ENCODE data around the gene ZMIZ2.
"Not testable (repeated sequence)": the region's sequence is repeated elsewhere in the genome, so short reads cannot be mapped to it uniquely, and the experiment has no call there.

ZMIZ2 gene

DNA sequence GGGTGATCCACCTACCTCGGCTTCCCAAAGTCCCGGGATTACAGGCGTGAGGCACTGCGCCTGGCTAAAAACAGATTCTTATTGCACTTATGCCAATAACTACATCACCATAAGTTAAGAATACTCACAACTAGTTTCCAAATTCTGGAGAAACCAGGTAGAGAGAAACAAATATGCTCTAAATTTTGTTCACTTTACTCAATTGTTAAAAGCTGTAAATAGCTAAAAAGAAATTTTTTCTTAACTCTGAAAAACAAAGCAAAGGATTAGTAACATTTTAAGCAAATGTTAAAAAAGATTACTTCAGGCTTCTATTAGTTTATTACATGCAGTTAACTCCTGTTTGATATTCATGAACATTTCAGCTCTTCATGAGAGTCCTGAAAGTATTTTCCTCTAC lies 28.3 kb upstream of the ZMIZ2 start:
- no peak for DNase-seq
- intact Hi-C loops (cut with DNase I): no loop called here

DNA sequence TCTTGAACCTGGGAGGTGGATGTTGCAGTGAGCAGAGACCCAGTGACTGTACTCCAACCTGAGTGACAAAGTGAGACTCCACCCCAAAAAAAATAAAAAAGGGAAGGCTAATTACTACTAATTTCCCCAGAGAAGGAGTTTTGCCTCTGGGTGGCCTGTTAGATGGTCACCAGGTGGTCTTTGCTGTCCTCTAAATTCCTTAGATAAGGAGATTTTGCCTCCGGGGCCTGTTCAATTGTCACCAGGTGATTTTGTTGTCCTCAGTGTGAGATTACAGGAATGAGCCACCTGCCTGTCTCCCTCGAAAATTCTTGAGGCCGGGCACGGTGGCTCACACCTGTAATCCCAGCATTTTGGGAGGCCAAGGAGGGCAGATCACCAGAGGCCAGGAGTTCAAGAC lies 24.4 kb upstream of the ZMIZ2 start:
- intact Hi-C loops (cut with DNase I): no loop called here
- no peak for DNase-seq

GRCh38 chr7:44726250-44726649 lies 22.4 kb upstream of the ZMIZ2 start:
- DNase-seq; intact Hi-C loops (cut with DNase I): not testable (repeated sequence)

GRCh38 chr7:44727158-44727936 lies 21.3 kb upstream of the ZMIZ2 start:
- intact Hi-C loops (cut with DNase I): no loop called here
- no peak for DNase-seq

- DNase-seq: no peak
- intact Hi-C loops (cut with DNase I): no loop called here
These were observed 20.7 kb upstream of the ZMIZ2 start for GRCh38 chr7:44727937-44728262.

DNA sequence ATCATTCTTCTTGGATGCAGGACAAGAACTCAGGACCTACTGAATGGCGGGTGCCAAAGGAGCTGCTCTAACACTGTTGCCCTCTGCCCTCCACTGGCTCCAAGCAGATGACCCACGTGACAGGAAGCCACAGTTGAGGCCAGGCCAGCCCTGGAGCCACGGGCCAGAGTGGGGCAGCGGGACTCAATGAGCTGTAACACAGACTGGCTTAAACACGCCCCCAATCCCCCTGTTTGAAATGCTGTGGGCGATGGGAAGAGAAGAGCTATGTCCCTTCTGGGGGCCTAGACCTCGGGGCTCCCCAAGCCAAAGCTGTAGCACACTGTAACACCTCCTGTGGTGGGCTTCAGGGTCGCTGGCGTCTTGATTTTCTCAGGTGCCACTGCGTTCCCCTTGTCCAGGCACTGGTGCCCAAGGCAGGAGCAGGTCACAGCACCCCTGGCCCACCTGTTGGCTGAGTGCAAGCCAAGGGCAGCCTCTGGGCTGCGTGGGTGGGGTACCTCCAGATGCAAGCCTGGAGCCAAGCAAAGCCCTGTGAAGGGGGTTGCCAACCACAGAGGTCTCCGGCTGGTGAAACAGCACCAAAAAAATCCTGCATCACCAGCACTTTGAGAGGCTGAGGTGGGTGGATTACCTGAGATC lies 18.6 kb upstream of the ZMIZ2 start:
- DNase-seq: no peak
- intact Hi-C loops (cut with DNase I): no loop called here

- DNase-seq; intact Hi-C loops (cut with DNase I): not testable (repeated sequence)
These were observed 15.7 kb upstream of the ZMIZ2 start for GRCh38 chr7:44732971-44733370.

- no peak for DNase-seq
- intact Hi-C loops (cut with DNase I): no loop called here
These were observed 14.8 kb upstream of the ZMIZ2 start for GRCh38 chr7:44733708-44734481.

DNA sequence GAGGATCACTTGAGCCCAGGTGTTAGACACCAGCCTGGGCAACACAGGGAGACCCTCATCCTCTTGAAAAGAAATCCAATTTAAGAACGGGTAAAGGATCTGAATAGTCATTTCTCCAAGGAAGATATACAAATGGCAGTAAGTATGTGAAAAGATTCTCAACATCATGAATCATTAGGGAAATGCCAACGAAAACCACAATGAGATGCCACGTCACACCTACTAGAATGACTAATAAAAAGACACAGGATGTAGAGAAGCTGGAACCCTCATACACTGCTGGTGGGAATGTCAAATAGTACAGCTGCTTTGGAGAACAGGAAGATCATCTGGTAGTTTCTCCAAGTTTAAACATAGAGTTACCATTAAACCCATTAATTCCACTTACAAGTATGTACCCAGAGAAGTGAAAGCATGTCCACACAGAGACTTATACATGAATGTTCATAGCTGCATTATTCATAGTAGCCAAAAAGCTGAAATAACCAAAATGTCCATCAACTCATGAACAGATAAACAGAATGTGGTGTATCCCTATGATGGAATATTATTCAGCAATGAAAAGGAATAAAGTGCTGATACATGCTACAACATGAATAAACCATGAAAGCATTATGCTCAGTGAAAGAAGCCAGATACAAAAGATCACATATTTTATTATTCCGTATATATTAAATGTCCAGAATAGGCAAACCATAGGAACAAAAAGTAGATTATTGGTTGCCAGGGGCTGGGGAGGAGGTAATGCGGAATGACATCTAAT lies 13.1 kb upstream of the ZMIZ2 start:
- DNase-seq: peak in 1 of 42 donors; percentile 26
- intact Hi-C loops (cut with DNase I): no loop called here

GRCh38 chr7:44736896-44737295 lies 11.8 kb upstream of the ZMIZ2 start:
- intact Hi-C loops (cut with DNase I): no loop called here
- no peak for DNase-seq

- DNase-seq: no peak
- intact Hi-C loops (cut with DNase I): no loop called here
These were observed 10.5 kb upstream of the ZMIZ2 start for GRCh38 chr7:44738051-44738723.

DNA sequence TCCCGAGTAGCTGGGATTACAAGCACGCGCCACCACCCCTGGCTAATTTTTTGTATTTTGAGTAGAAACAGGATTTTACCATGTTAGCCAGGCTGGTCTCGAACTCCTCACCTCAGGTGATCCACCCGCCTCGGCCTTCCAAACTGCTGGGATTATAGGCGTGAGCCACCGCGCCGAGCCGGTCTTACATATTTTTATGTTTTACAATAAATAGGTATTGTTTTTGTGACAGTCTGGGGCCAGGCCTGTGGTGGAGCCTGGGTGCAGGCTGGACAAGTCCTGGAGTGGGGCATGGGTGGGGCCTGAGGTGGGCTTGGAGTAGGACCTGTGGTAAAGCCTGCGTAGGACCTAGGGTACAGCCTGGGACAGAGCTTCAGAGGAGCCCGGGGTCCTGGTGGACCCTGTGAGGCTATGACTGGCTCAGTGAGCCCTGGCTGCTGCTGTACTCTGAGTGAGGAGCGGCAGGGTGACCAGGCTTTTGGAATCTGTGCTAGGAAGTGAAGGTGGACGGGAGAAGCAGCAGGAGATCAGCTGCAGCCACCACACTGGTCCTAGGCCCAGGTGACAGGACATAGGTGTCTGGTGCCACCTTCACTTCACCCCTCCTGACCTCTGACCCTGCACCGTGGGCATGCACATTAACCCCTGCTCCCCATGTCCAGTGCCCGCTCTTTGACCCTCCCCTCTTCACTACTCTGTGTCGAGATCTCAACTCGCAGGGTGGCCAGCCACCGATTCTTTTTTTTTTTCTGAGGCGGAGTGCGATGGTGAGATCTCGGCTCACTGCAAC lies 9.6 kb upstream of the ZMIZ2 start:
- DNase-seq: no peak
- intact Hi-C loops (cut with DNase I): no loop called here

DNA sequence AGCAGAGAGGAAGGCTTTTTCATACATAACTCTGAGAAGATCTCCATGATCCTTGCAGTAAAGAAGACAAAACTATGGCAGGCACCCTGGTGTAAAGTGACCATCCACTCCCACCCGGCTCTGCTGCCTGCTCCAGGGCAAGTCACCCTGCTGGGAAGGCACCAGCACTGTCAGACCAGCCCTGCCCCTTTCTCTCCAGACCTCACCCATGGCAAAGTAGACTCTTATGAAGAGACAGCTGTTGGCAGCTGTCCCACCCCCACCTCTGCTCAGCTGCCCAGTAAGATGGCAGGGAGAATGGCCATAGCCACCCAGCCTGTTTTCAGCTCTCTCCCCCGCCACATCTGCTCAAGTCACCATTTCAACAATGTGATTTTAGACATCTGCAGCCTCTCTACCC lies 8.6 kb upstream of the ZMIZ2 start:
- no peak for DNase-seq
- intact Hi-C loops (cut with DNase I): no loop called here

DNA sequence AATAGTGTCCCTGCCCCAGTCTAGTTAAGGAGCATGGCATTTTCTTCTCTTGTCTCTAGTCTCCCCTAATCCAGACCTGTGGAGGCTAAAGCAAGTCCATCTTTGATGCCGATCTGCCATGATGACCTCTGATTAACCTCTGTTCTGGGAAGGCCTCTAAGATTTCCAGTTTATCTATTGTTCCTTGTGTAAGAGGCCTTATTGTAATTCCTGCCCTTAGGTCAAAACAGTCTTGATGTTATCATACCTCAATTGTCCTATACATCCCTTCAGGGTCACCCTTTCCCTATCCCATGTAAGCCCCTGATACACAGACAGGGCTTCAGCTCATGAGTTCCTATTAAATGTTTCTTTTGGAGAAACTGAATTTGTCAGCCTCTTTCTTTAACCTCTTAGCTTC lies 4.9 kb upstream of the ZMIZ2 start:
- no peak for DNase-seq
- intact Hi-C loops (cut with DNase I): no loop called here

GRCh38 chr7:44748948-44749731 lies 493 bp downstream of the ZMIZ2 start:
- intact Hi-C loops (cut with DNase I): loop anchor here (2.0 kb wide), 2 partner anchors 48 to 142 kb away; partner anchors contain the start of genes OGDH and PPIA
- DNase-seq: peak in 1 of 42 donors; percentile 44

DNA sequence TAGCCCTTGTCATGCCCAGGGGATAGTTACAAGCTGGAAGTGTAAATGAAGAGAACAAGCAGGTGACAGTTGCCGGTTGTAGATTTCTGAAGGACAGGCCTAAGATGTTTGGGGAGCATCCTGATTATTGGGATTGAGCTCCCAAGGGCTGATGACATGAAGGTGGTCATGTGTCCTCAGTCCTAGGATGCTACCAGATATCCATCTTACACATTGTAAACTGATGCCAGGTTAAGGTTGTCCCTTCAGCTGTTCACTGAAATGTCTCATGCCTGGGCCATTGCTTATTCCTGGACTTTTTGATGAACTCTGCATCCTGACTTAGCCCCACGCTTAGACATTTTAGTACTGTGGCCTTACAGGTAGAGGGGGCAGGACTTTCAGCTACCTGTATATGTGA lies 1.3 kb downstream of the ZMIZ2 start:
- intact Hi-C loops (cut with DNase I): loop anchor here (2.0 to 10.0 kb wide), 3 partner anchors 47 to 143 kb away; partner anchors contain the start of genes H2AZ2, OGDH and PPIA

DNA sequence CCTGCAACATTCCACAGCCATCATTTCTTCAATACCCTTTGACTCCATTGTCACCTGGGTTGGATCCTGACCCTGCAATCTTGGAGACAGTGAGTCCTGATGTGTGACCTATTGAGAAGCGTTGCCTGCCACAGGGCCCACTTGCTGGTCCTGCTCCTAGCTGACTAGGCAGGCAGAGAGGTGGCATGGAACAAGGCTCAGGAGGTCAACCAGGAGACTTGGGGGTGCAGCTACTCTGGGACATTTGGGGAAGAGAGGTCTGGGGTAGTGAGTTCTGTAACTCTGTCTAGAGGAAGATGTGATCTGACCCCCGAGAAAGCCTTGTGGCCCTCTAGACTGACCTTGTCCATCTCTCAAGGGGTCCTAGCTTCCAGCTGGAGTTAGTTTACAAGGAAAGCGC lies 1.8 kb downstream of the ZMIZ2 start:
- intact Hi-C loops (cut with DNase I): loop anchor here (10.0 kb wide), 1 partner anchor 94 kb away; the partner anchor contains the start of gene H2AZ2
- no peak for DNase-seq

More for the DNA sequence above, 1.3 kb downstream of the ZMIZ2 start:
- DNase-seq: no peak

Measured in head of caudate nucleus (tissue), 42 donors.